ENCODE data around the gene C1QTNF7. TPM values are rescaled to one million over a fixed set of nuclear protein-coding genes. Genes with fewer than 3 reads are reported as not detected.
A peak's percentile ranks its signal among the peaks of the same experiment; 100 is the strongest.

The C1QTNF7 gene, protein sequence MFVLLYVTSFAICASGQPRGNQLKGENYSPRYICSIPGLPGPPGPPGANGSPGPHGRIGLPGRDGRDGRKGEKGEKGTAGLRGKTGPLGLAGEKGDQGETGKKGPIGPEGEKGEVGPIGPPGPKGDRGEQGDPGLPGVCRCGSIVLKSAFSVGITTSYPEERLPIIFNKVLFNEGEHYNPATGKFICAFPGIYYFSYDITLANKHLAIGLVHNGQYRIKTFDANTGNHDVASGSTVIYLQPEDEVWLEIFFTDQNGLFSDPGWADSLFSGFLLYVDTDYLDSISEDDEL
- total RNA-seq: 1 to 10 TPM in 5 of 9 donors, under 1 TPM in 4; 0.35 to 4.3 (median 1.7) TPM
- under 1 TPM; 0.21 to 0.84 TPM for polyA plus RNA-seq
- long read RNA-seq, donor 1, partial matches to known transcripts: 0 of 1 reads
- long read RNA-seq, donor 1, other reads (novel, unspliced or antisense): 0 of 1 reads
- long read RNA-seq, donor 2: 0 reads
- long read RNA-seq, donor 3, partial matches to known transcripts: 0 of 1 reads
- long read RNA-seq, donor 3, other reads (novel, unspliced or antisense): 1 of 1 reads

DNA sequence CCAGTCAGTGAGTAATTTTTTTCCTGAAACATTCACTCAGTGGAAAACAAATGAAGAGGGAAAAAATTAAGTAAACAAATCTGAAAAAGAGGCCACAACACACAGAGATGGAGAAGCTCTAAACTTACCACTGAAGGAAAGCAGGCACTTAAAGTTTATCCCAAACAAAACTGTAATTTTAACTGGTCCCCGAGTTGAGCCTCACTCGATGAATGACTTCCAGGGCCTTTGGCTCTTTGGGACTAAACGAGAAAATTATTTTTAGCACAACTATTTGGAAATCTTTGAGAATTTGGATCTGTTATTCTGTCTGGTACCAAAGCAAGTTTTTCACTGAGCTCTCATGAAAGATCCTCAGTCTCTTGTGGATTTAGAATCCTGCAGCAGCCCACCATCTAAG, at the start of gene C1QTNF7:
C1QTNF7 (plus strand) TSS at position 333 of the 400 bp plus-strand sequence. CDS start 7,711 bp downstream, outside the sequence.
- WGBS, 4 donors: 48 to 62% (median 56%) methylated on average over 3 of the region's 3 CpGs
- H3K27ac ChIP-seq: peak within 1 kb of the TSS in 7 of 12 donors; percentile 12 to 66 (median 50)
- H3K4me3 ChIP-seq: peak within 1 kb of the TSS in 3 of 12 donors; percentile 4 to 28 (median 27)
- no peak for DNase-seq
- intact Hi-C loops (cut with DNase I): no loop called here
- no peaks in the 10 kb centered on the region for H3K27me3 ChIP-seq
- no peak for TF ChIP-seq POLR2A (IDR thresholded peaks at IDR 0.05)
- TF ChIP-seq, protein P1, sequence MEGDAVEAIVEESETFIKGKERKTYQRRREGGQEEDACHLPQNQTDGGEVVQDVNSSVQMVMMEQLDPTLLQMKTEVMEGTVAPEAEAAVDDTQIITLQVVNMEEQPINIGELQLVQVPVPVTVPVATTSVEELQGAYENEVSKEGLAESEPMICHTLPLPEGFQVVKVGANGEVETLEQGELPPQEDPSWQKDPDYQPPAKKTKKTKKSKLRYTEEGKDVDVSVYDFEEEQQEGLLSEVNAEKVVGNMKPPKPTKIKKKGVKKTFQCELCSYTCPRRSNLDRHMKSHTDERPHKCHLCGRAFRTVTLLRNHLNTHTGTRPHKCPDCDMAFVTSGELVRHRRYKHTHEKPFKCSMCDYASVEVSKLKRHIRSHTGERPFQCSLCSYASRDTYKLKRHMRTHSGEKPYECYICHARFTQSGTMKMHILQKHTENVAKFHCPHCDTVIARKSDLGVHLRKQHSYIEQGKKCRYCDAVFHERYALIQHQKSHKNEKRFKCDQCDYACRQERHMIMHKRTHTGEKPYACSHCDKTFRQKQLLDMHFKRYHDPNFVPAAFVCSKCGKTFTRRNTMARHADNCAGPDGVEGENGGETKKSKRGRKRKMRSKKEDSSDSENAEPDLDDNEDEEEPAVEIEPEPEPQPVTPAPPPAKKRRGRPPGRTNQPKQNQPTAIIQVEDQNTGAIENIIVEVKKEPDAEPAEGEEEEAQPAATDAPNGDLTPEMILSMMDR (IDR thresholded peaks at IDR 0.05): no peak
- H3K36me3 ChIP-seq: no peaks in the 10 kb centered on the region
- H3K9me3 ChIP-seq: no peaks in the 10 kb centered on the region
- peak in 2 of 4 donors; percentile 30 to 42 for ATAC-seq
- peaks cover 0 to 19% (median 0%) of the 10 kb centered on the region in 12 donors for H3K4me1 ChIP-seq

DNA sequence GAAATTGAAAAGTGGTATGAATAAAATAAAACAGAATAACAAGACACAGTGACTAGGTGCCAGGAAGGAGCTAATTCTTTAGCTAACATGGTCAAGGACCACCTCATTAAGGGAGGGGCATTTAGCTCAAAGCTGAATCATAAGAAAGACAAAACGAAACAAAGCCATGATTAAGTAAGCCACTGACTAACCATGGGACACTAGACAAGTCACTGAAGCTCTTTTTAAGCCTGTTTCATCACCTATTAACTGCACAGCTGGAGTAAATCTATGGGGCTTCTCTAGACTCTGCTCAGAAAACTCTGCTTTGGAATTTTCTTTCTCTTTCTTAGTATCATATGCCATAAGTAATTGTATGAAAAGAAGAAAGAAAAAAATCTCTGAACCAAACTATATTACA, 49.8 kb upstream of the C1QTNF7 start:
- Histone ChIP-seq H3K9me3 (no peaks in the 10 kb centered on the region), H3K36me3 (no peaks in the 10 kb centered on the region), H3K27me3 (no peaks in the 10 kb centered on the region), H3K27ac (peak overlapping the region in 9 of 12 donors; percentile 1 to 53 (median 21)), H3K4me3 (no peak overlapping the region), H3K4me1 (peaks cover 0 to 59% (median 14%) of the 10 kb centered on the region in 12 donors)
- DNase-seq (no peak), ATAC-seq (peak in 3 of 4 donors; percentile 69 to 84 (median 79))
- WGBS, 4 donors: 0 to 52% (median 11%) methylated on average over 1 of the region's 1 CpG
- intact Hi-C loops (cut with DNase I): no loop called here
- TF ChIP-seq POLR2A (IDR thresholded peaks at IDR 0.05): no peak
- TF ChIP-seq, protein P1 (IDR thresholded peaks at IDR 0.05): no peak

DNA sequence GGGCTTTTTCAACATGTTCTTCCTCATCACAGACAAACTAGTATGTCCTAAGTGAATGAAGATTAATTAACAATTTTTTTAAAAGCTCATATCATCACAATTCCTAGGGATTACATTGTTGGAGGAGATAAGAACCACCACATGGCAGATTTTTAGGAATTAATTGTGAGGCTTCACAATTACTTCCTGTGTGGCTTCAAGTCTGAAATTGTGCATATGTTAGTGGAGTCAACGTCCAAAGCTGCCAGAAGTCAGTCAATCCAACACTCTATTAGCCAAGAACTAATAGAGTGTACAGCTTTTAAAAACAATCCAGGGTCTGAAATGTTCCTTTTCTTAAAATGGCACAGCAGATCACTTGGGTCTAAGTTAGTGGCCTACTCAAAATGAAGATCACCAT, 49.3 kb upstream of the C1QTNF7 start:
- no peak for TF ChIP-seq POLR2A (IDR thresholded peaks at IDR 0.05)
- TF ChIP-seq, protein P1 (IDR thresholded peaks at IDR 0.05): no peak
- WGBS, 4 donors: 16 to 44% (median 35%) methylated on average over 1 of the region's 1 CpG
- ATAC-seq (peak in 2 of 4 donors; percentile 31 to 47), DNase-seq (no peak)
- intact Hi-C loops (cut with DNase I): no loop called here
- H3K4me3 ChIP-seq: no peak overlapping the region
- H3K4me1 ChIP-seq: peaks cover 0 to 61% (median 14%) of the 10 kb centered on the region in 12 donors
- no peaks in the 10 kb centered on the region for H3K27me3 ChIP-seq
- peak overlapping the region in 8 of 12 donors; percentile 1 to 53 (median 21) for H3K27ac ChIP-seq
- H3K36me3 ChIP-seq: no peaks in the 10 kb centered on the region
- H3K9me3 ChIP-seq: no peaks in the 10 kb centered on the region

DNA sequence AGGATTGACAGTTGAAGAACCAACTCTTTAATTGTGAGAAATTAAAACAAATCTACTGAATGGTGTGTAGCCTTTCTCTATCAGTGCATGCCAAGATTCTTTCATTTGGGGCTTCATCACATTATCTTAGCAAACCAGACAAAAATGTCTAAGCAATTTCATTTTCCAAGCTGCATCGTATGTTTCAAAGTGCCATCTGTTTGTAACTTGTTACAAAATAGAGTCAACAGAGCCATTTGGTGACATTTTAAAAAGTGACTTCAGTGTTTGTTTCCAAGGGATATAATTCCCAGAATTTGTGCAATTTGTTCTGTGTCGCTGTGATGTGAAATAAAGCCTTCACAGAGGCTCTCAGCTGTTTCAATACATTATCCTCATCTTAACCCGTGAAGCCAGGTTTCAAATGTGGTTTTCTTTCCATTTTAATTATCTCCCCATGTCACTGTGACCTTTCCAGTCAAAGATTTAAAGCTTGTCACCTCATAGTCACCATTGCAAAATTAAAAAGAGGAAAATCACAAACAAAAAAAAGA, 46.0 kb upstream of the C1QTNF7 start:
- intact Hi-C loops (cut with DNase I): no loop called here
- Histone ChIP-seq H3K36me3 (no peaks in the 10 kb centered on the region), H3K4me1 (peaks cover 0 to 59% (median 3%) of the 10 kb centered on the region in 12 donors), H3K27ac (peak overlapping the region in 1 of 12 donors; percentile 11), H3K4me3 (no peak overlapping the region), H3K9me3 (no peaks in the 10 kb centered on the region), H3K27me3 (no peaks in the 10 kb centered on the region)
- DNase-seq: no peak
- no peak for TF ChIP-seq POLR2A (IDR thresholded peaks at IDR 0.05)
- TF ChIP-seq, protein P1 (IDR thresholded peaks at IDR 0.05): no peak
- no peak for ATAC-seq
- 68 to 82% (median 81%) methylated on average over 3 of the region's 3 CpGs for WGBS, 4 donors
